ENCODE results near the gene MRC1. TPM values are rescaled to one million over a fixed set of nuclear protein-coding genes. Genes with fewer than 3 reads are reported as not detected.

The MRC1 gene
- total RNA-seq, 4 donors from 2014 or later = 4.9 to 19.2 (median 8.6) TPM

- WGBS, 2 donors = 81 to 90% methylated on average over 3 of the region's 3 CpGs
- no peak for DNase-seq (ENCODE audit: low spot score in 2 of 2)
- no peak for TF ChIP-seq CTCF (IDR thresholded peaks at IDR 0.05)
- no peak for TF ChIP-seq POLR2A (IDR thresholded peaks at IDR 0.05)
- no peak overlapping the region for H3K4me3 ChIP-seq (ENCODE audit: low read depth, poor library complexity, severe bottlenecking)
- intact Hi-C loops (cut with DNase I; ENCODE audit: low total_unique reads) = no loop called here
Observed at GRCh38 chr10:17801507-17801906, 7.6 kb upstream of the MRC1 start.

- no peak for TF ChIP-seq POLR2A (IDR thresholded peaks at IDR 0.05)
- TF ChIP-seq CTCF (IDR thresholded peaks at IDR 0.05) = no peak
- DNase-seq (ENCODE audit: low spot score in 2 of 2) = no peak
- WGBS, 2 donors = 94 to 96% methylated on average over 11 of the region's 11 CpGs
- intact Hi-C loops (cut with DNase I; ENCODE audit: low total_unique reads) = no loop called here
- no peak overlapping the region for H3K4me3 ChIP-seq (ENCODE audit: low read depth, poor library complexity, severe bottlenecking)
Observed at GRCh38 chr10:17802350-17802749, 6.8 kb upstream of the MRC1 start.

- no peak for TF ChIP-seq POLR2A (IDR thresholded peaks at IDR 0.05)
- TF ChIP-seq CTCF (IDR thresholded peaks at IDR 0.05) = no peak
- no peak for DNase-seq (ENCODE audit: low spot score in 2 of 2)
- H3K4me3 ChIP-seq (ENCODE audit: low read depth, poor library complexity, severe bottlenecking) = no peak overlapping the region
- intact Hi-C loops (cut with DNase I; ENCODE audit: low total_unique reads) = no loop called here
- 3 to 12% methylated on average over 1 of the region's 1 CpG for WGBS, 2 donors
Observed at GRCh38 chr10:17802976-17803375, 6.2 kb upstream of the MRC1 start.

- H3K4me3 ChIP-seq (ENCODE audit: low read depth, poor library complexity, severe bottlenecking) = no peak overlapping the region
- intact Hi-C loops (cut with DNase I; ENCODE audit: low total_unique reads) = no loop called here
- no peak for DNase-seq (ENCODE audit: low spot score in 2 of 2)
- 69 to 70% methylated on average over 3 of the region's 3 CpGs for WGBS, 2 donors
- TF ChIP-seq CTCF (IDR thresholded peaks at IDR 0.05) = no peak
Observed at GRCh38 chr10:17805330-17805729, 3.8 kb upstream of the MRC1 start.

GRCh38 chr10:17805921-17806577 lies 3.1 kb upstream of the MRC1 start:
- no peak for TF ChIP-seq CTCF (IDR thresholded peaks at IDR 0.05)
- no peak for TF ChIP-seq POLR2A (IDR thresholded peaks at IDR 0.05)
- WGBS, 2 donors = 54 to 71% methylated on average over 7 of the region's 7 CpGs
- DNase-seq (ENCODE audit: low spot score in 2 of 2) = no peak
- no peak overlapping the region for H3K4me3 ChIP-seq (ENCODE audit: low read depth, poor library complexity, severe bottlenecking)
- intact Hi-C loops (cut with DNase I; ENCODE audit: low total_unique reads) = no loop called here

All from lower leg skin (tissue), 4 donors.